ENCODE results near the gene SSTR3.
"Not testable (repeated sequence)": the region's sequence is repeated elsewhere in the genome, so short reads cannot be mapped to it uniquely, and the experiment has no call there.

The SSTR3 gene

DNA sequence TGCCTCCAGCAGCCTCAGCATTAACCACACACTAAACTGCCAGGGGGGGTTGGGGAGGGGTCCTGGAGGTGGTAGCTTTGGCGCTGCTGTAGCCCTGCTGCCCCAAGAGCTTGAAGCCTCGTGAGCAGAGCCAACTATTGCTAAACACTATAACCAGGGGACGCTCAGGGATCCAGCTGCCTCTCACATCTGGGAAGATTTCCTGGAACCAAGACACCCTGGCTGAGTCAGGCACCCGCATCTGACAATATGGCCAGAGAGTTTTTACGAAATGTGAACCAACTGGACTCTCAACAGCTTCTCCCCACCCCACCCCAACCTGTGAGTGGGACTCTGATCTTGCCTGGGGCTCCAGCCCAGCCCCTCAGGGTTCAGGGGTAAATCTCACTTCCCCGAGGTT, 38.6 kb downstream of the SSTR3 start:
- DNase-seq (ENCODE audit: extremely low read depth, low read depth) = no peak
- TF ChIP-seq CTCF (IDR thresholded peaks at IDR 0.05; ENCODE audit: low read depth, low read length) = no peak

GRCh38 chr22:37172266-37173245, 39.7 kb downstream of the SSTR3 start:
- no peak for DNase-seq (ENCODE audit: extremely low read depth, low read depth)
- no peak for TF ChIP-seq CTCF (IDR thresholded peaks at IDR 0.05; ENCODE audit: low read depth, low read length)

- no peak for TF ChIP-seq CTCF (IDR thresholded peaks at IDR 0.05; ENCODE audit: low read depth, low read length)
- DNase-seq (ENCODE audit: extremely low read depth, low read depth) = no peak
These were observed 40.6 kb downstream of the SSTR3 start for GRCh38 chr22:37171662-37172061.

DNA sequence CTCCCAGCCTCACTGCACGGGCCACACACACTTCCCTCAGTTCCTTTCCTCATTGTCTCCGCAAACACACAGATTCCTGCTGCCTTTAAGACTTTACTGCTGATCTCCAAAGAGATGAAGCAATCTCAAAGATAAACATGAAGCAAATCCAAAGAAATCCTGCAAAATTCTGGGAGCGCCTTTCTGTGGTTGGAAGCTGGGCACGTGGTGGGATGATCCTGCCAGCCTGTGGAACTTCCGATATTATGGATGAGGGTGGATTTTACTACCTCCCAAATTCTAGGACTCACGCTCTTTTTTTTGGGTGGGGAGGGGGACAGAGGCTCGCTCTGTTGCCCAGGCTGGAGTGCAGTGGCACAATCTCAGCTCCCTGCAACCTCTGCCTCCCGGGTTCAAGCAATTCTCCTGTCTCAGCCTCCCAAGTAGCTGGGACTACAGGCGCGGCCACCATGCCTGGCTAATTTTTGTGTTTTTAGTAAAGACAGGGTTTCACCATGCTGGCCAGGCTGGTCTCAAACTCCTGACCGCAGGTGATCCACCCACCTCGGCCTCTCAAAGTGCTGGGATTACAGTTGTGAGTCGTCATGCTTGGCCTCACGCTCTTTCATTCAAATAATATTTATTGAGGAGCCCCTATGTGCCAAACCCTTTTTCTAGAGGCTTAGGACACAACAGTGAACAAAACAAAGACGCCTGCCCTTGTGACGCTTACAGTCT, 41.4 kb downstream of the SSTR3 start:
- DNase-seq (ENCODE audit: extremely low read depth, low read depth) = not testable (repeated sequence)

DNA sequence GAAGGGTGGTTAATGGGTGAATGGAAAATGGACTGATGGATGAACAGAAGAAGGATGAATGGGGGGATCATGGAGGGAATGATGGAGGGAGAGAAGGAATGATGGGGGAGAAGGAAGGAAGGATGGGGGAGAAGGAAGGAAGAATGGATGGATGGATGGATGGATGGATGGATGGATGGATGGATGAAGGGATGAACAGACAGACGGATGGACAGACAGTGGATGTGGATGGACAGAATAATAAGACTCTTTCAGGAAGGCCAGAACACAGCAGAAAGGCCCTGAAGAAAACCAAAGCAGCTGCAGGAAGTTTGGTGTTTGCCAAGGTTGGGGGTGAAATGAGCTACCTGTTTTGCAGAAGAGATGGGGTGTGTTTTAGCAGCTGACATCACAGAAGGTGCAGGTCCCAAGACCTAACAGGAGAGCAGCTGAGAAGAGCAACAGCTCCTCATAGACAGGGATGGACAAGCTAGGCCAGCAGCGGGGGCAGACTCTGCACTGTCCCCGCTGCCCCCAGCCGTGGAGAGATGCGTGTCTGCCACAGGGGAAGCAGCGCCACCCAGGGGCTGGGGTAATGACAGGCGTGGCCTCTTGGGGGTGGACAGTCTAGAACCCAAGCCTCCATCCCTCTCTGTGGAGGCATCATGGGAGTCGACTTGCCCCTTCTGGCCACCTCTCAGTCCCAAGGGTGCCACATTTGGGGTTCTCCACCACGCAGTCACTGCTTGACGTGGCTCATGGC, 42.2 kb downstream of the SSTR3 start:
- DNase-seq (ENCODE audit: extremely low read depth, low read depth) = no peak
- no peak for TF ChIP-seq CTCF (IDR thresholded peaks at IDR 0.05; ENCODE audit: low read depth, low read length)

GRCh38 chr22:37169406-37169805, 42.9 kb downstream of the SSTR3 start:
- DNase-seq (ENCODE audit: extremely low read depth, low read depth) = no peak
- TF ChIP-seq CTCF (IDR thresholded peaks at IDR 0.05; ENCODE audit: low read depth, low read length) = no peak

DNA sequence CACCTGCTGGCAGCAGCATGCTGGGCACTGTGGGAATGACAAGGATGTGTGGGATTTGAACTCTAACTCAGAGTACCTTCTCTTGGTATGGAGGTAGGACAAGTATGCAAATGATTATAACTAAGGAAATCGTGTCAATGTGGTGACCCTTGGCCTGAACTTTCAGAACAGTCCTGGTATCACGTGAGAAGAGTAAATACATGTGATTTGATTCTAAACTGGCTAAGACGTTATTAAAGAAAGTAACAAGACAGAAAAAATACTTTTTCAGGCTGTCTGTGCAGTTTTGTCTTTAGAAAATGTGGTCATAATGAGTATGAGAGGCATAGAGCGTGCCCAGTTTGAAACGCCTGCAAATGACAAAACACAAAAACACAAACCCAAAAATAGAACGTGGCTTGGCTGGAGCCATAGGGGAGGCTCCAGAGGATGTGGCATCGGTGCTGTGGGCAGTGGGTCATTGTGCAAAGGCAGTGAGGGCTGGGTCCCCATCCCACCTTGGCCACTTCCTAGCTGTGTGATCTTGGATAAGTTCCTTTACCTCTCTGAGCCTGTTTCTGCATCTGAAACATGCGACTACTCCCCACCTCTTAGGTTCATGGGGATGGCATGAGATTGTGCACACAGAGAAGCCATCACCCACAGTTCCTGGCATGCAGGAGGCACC, 44.2 kb downstream of the SSTR3 start:
- TF ChIP-seq CTCF (IDR thresholded peaks at IDR 0.05; ENCODE audit: low read depth, low read length) = no peak
- DNase-seq (ENCODE audit: extremely low read depth, low read depth) = no peak
